CD4-positive, alpha-beta memory T cell (primary cell): ENCODE measurements around the gene PLEKHH3. TPM values are rescaled to one million over a fixed set of nuclear protein-coding genes. Genes with fewer than 3 reads are reported as not detected.

Source experiments
- CTCF ChIA-PET: fragments of 350-600 bp; sonication (Branson Sonifier 250); formaldehyde crosslinking; loops from one replicate; lab custom pipeline; 2021; ENCODE audit warnings: inconsistent platforms; ENCODE audit not compliant: partially characterized antibody; lab: Charles Lee
- POLR2A ChIA-PET: fragments of 350-600 bp; sonication (Branson Sonifier 250); formaldehyde crosslinking; loops from one replicate; lab custom pipeline; 2021; ENCODE audit not compliant: partially characterized antibody; lab: Charles Lee
- DNase-seq, 5 donors: peaks; one replicate each; pipeline versions ENCODE4 v3.0.0 to v3.0.0-alpha.2; 2020 to 2022; ENCODE audit warnings: mixed read lengths in 1 of 5
- H3K27ac ChIP-seq: one replicate; pipeline ENCODE4 v1.7.0; 2013; ENCODE audit warnings: low read depth, low read length
- H3K27me3 ChIP-seq: 2 replicates; pipeline ENCODE4 v1.7.0; 2013; ENCODE audit warnings: mild to moderate bottlenecking, low read length, moderate library complexity; ENCODE audit not compliant: insufficient read depth
- H3K36me3 ChIP-seq: 2 replicates; pipeline ENCODE4 v1.7.0; 2013; ENCODE audit warnings: mild to moderate bottlenecking, low read length, moderate library complexity; ENCODE audit not compliant: insufficient read depth
- H3K4me1 ChIP-seq: 2 replicates; pipeline ENCODE4 v1.7.0; 2013; ENCODE audit warnings: mild to moderate bottlenecking, low read length, moderate library complexity; ENCODE audit not compliant: insufficient read depth
- H3K4me3 ChIP-seq, 2 donors: one replicate each; pipeline ENCODE4 v1.7.0; 2013; ENCODE audit warnings: low read length in 2 of 2, mild to moderate bottlenecking in 1 of 2
- H3K9me3 ChIP-seq, 2 donors: one replicate each; pipeline ENCODE4 v1.7.0; 2013; ENCODE audit warnings: low read length in 2 of 2, control low read depth in 1 of 2; ENCODE audit not compliant: control insufficient read depth in 1 of 2
- H3K27ac Mint-ChIP-seq, 7 donors: one replicate each; pipeline ENCODE4 v1.8.0; 2020 to 2021; ENCODE audit warnings: mixed read lengths in 7 of 7, mild to moderate bottlenecking in 6 of 7, inconsistent platforms in 3 of 7, moderate library complexity in 3 of 7
- H3K27me3 Mint-ChIP-seq, 2 donors: one replicate each; pipeline ENCODE4 v1.8.0; 2020 to 2021; ENCODE audit warnings: mixed read lengths in 2 of 2
- H3K36me3 Mint-ChIP-seq, 2 donors: one replicate each; pipeline ENCODE4 v1.8.0; 2020 to 2021; ENCODE audit warnings: mixed read lengths in 2 of 2, inconsistent platforms in 1 of 2, mild to moderate bottlenecking in 1 of 2
- H3K4me1 Mint-ChIP-seq, 4 donors: one replicate each; pipeline ENCODE4 v1.8.0; 2020 to 2021; ENCODE audit warnings: mixed read lengths in 4 of 4, mild to moderate bottlenecking in 1 of 4
- H3K4me3 Mint-ChIP-seq, 8 donors: one replicate each; pipeline ENCODE4 v1.8.0; 2020 to 2021; ENCODE audit warnings: mixed read lengths in 8 of 8, mild to moderate bottlenecking in 7 of 8, moderate library complexity in 6 of 8, inconsistent platforms in 3 of 8
- H3K9me3 Mint-ChIP-seq, 8 donors: one replicate each; pipeline ENCODE4 v1.8.0; 2020 to 2021; ENCODE audit warnings: mixed read lengths in 8 of 8, mild to moderate bottlenecking in 5 of 8, inconsistent platforms in 3 of 8, moderate library complexity in 1 of 8
- intact Hi-C: fragments of 100-400 bp; cut with micrococcal nuclease; formaldehyde crosslinking; loops from one replicate; pipeline ENCODE4 v1.15.1; 2023
- polyA plus RNA-seq, 2 donors: library from polyadenylated mRNA; unstranded; fragments of 300-500 nt; fragmentation: Illumina TruSeq; gene quantifications; one replicate each; pipeline ENCODE4 v1.2.3, GENCODE V29; 2021
- total RNA-seq, 2 experiments: library from RNA; stranded (reverse); gene quantifications; one replicate each; pipeline ENCODE4 v1.2.3, GENCODE V29; 2021

The PLEKHH3 gene
- total and polyA plus RNA-seq, 4 experiments from 2014 or later, result 0.15 to 0.32 (median 0.19) TPM

GRCh38 chr17:42657824-42658588, 18.8 kb downstream of the PLEKHH3 start:
- Histone ChIP-seq H3K4me3 (no peak overlapping the region), H3K36me3 (no peaks in the 10 kb centered on the region), H3K9me3 (no peaks in the 10 kb centered on the region), H3K4me1 (peaks cover 12% of the 10 kb centered on the region), H3K27me3 (peaks cover 3% of the 10 kb centered on the region), H3K27ac (no peak overlapping the region)
- Mint-ChIP-seq H3K4me3 (peak overlapping the region; percentile 55 to 92 (median 90)), H3K4me1 (peaks cover 10 to 24% (median 17%) of the 10 kb centered on the region in 4 donors), H3K27me3 (peaks cover 3 to 7% of the 10 kb centered on the region in 2 donors), H3K27ac (peak overlapping the region in 2 of 7 donors; percentile 51 to 77), H3K36me3 (peaks cover under 1 to 4% of the 10 kb centered on the region in 2 donors), H3K9me3 (no peaks in the 10 kb centered on the region)
- intact Hi-C loops, result loop anchor here (5.0 kb wide), 1 partner anchor 51 kb away; the partner anchor contains the start of genes RETREG3 and TUBG1
- ChIA-PET POLR2A (interaction anchor here (0.8 to 1.5 kb wide), 2 partner anchors 21 to 90 kb away, joined by 3 to 6 read pairs; no protein-coding TSS in a partner anchor), CTCF (interaction anchor here (1.1 to 1.5 kb wide), 4 partner anchors 22 to 80 kb away, joined by 3 to 5 read pairs (median 3); no protein-coding TSS in a partner anchor)
- no peak for DNase-seq

GRCh38 chr17:42655528-42655927, 21.3 kb downstream of the PLEKHH3 start:
- H3K36me3 ChIP-seq, result no peaks in the 10 kb centered on the region
- peaks cover 12% of the 10 kb centered on the region for H3K4me1 ChIP-seq
- intact Hi-C loops, result loop anchor here (5.0 kb wide), 1 partner anchor 48 kb away; the partner anchor contains the start of genes RETREG3 and TUBG1
- ChIA-PET POLR2A (no interaction called here), CTCF (no interaction called here)
- no peak for DNase-seq
- H3K27me3 ChIP-seq, result peaks cover 3% of the 10 kb centered on the region
- Mint-ChIP-seq H3K4me1 (peaks cover 12 to 24% (median 17%) of the 10 kb centered on the region in 4 donors), H3K9me3 (no peaks in the 10 kb centered on the region), H3K27me3 (peaks cover 6 to 10% of the 10 kb centered on the region in 2 donors), H3K36me3 (peaks cover 0 to 4% of the 10 kb centered on the region in 2 donors), H3K27ac (no peak overlapping the region), H3K4me3 (peak overlapping the region in 1 of 8 donors; percentile 18)
- H3K9me3 ChIP-seq, result no peaks in the 10 kb centered on the region
- no peak overlapping the region for H3K27ac ChIP-seq
- H3K4me3 ChIP-seq, result no peak overlapping the region

- no peak for DNase-seq
- intact Hi-C loops, result no loop called here
- Histone ChIP-seq H3K4me3 (no peak overlapping the region), H3K9me3 (no peaks in the 10 kb centered on the region), H3K4me1 (peaks cover 1% of the 10 kb centered on the region), H3K27ac (no peak overlapping the region), H3K36me3 (no peaks in the 10 kb centered on the region), H3K27me3 (peaks cover 3% of the 10 kb centered on the region)
- Mint-ChIP-seq H3K4me3 (peak overlapping the region in 1 of 8 donors; percentile 20), H3K36me3 (no peaks in the 10 kb centered on the region), H3K27ac (no peak overlapping the region), H3K4me1 (peaks cover 6 to 12% (median 10%) of the 10 kb centered on the region in 4 donors), H3K9me3 (no peaks in the 10 kb centered on the region), H3K27me3 (peaks cover 6 to 10% of the 10 kb centered on the region in 2 donors)
- ChIA-PET POLR2A (no interaction called here), CTCF (interaction anchor here (1.3 kb wide), 1 partner anchor 75 kb away, joined by 5 read pairs; no protein-coding TSS in a partner anchor)
Observed at GRCh38 chr17:42653179-42654124, 23.3 kb downstream of the PLEKHH3 start.

- H3K9me3 ChIP-seq, result no peaks in the 10 kb centered on the region
- intact Hi-C loops, result no loop called here
- CTCF ChIA-PET, result no interaction called here
- peaks cover 4 to 8% (median 5%) of the 10 kb centered on the region in 4 donors for H3K4me1 Mint-ChIP-seq
- POLR2A ChIA-PET, result no interaction called here
- H3K4me1 ChIP-seq, result no peaks in the 10 kb centered on the region
- no peaks in the 10 kb centered on the region for H3K9me3 Mint-ChIP-seq
- no peak for DNase-seq
- H3K36me3 Mint-ChIP-seq, result no peaks in the 10 kb centered on the region
- no peak overlapping the region for H3K4me3 Mint-ChIP-seq
- H3K27ac ChIP-seq, result no peak overlapping the region
- no peak overlapping the region for H3K4me3 ChIP-seq
- H3K27me3 Mint-ChIP-seq, result peaks cover 6 to 10% of the 10 kb centered on the region in 2 donors
- no peak overlapping the region for H3K27ac Mint-ChIP-seq
- H3K36me3 ChIP-seq, result no peaks in the 10 kb centered on the region
- peaks cover 3% of the 10 kb centered on the region for H3K27me3 ChIP-seq
Observed at GRCh38 chr17:42651392-42651791, 25.4 kb downstream of the PLEKHH3 start.

GRCh38 chr17:42647778-42648177, 29.0 kb downstream of the PLEKHH3 start:
- no peak overlapping the region for H3K4me3 ChIP-seq
- no peak overlapping the region for H3K4me3 Mint-ChIP-seq
- CTCF ChIA-PET, result no interaction called here

GRCh38 chr17:42642336-42642735, 34.5 kb downstream of the PLEKHH3 start:
- H3K27me3 Mint-ChIP-seq, result peaks cover 3 to 5% of the 10 kb centered on the region in 2 donors
- no peak overlapping the region for H3K4me3 ChIP-seq
- H3K36me3 ChIP-seq, result no peaks in the 10 kb centered on the region
- no peaks in the 10 kb centered on the region for H3K27me3 ChIP-seq
- no peaks in the 10 kb centered on the region for H3K4me1 ChIP-seq
- H3K27ac Mint-ChIP-seq, result no peak overlapping the region
- H3K4me1 Mint-ChIP-seq, result no peaks in the 10 kb centered on the region
- no peak for DNase-seq
- H3K9me3 Mint-ChIP-seq, result no peaks in the 10 kb centered on the region
- no peaks in the 10 kb centered on the region for H3K9me3 ChIP-seq
- no peaks in the 10 kb centered on the region for H3K36me3 Mint-ChIP-seq
- ChIA-PET POLR2A (no interaction called here), CTCF (interaction anchor here (1.1 kb wide), 1 partner anchor 37 kb away, joined by 3 read pairs; no protein-coding TSS in a partner anchor)
- H3K4me3 Mint-ChIP-seq, result no peak overlapping the region
- no peak overlapping the region for H3K27ac ChIP-seq
- intact Hi-C loops, result no loop called here

More at GRCh38 chr17:42647778-42648177, 29.0 kb downstream of the PLEKHH3 start:
- POLR2A ChIA-PET, result no interaction called here
- Histone ChIP-seq H3K27ac (no peak overlapping the region), H3K27me3 (no peaks in the 10 kb centered on the region), H3K9me3 (no peaks in the 10 kb centered on the region), H3K36me3 (no peaks in the 10 kb centered on the region), H3K4me1 (no peaks in the 10 kb centered on the region)
- Mint-ChIP-seq H3K36me3 (no peaks in the 10 kb centered on the region), H3K27me3 (peaks cover 2 to 3% of the 10 kb centered on the region in 2 donors), H3K4me1 (peaks cover 0 to 2% (median under 1%) of the 10 kb centered on the region in 4 donors), H3K27ac (no peak overlapping the region), H3K9me3 (no peaks in the 10 kb centered on the region)
- no peak for DNase-seq
- intact Hi-C loops, result no loop called here
